Tibial nerve (tissue), 4 donors: ENCODE results near the gene STON1. TPM values are rescaled to one million over a fixed set of nuclear protein-coding genes. Genes with fewer than 3 reads are reported as not detected.
A peak's percentile ranks its signal among the peaks of the same experiment; 100 is the strongest.
"Not testable (repeated sequence)": the region's sequence is repeated elsewhere in the genome, so short reads cannot be mapped to it uniquely, and the experiment has no call there.

ENCODE experiments used
- DNase-seq, 2 donors: peaks; one replicate each; pipeline ENCODE4 v3.0.0-alpha.2; 2019; ENCODE audit warnings: low spot score in 2 of 2
- H3K27ac ChIP-seq, 4 donors: fragments of 200-600 bp; sonication (generic) in 3 of 4; one replicate each; pipeline ENCODE4 v1.5.1; 2017 to 2019; ENCODE audit warnings: mild to moderate bottlenecking in 1 of 4
- H3K27me3 ChIP-seq, 2 donors: fragments of 200-600 bp; sonication (generic) in 1 of 2; one replicate each; pipeline versions ENCODE4 v1.5.1 to v1.6.0; 2017 to 2019
- H3K36me3 ChIP-seq, 3 donors: fragments of 200-600 bp; sonication (generic); one replicate each; pipeline ENCODE4 v1.5.1; 2018 to 2019
- H3K4me1 ChIP-seq, 4 donors: fragments of 200-600 bp; sonication (generic) in 3 of 4; one replicate each; pipeline ENCODE4 v1.5.1; 2017 to 2019
- H3K4me3 ChIP-seq, 4 donors: fragments of 200-600 bp; sonication (generic) in 3 of 4; one replicate each; pipeline ENCODE4 v1.5.1; 2017 to 2019; ENCODE audit warnings: mild to moderate bottlenecking in 1 of 4, moderate library complexity in 1 of 4
- H3K9me3 ChIP-seq, 4 donors: fragments of 200-600 bp; sonication (generic) in 3 of 4; one replicate each; pipeline ENCODE4 v1.5.1; 2017 to 2019
- CTCF ChIP-seq, 5 experiments: fragments of 200-600 bp in 3 of 5; fragments of 450-650 bp in 2 of 5; sonication (generic) in 3 of 5; IDR thresholded peaks; one replicate each; pipeline ENCODE4 v1.5.1; 2016 to 2019; ENCODE audit warnings: antibody characterized with exemption in 5 of 5, mild to moderate bottlenecking in 3 of 5, moderate library complexity in 2 of 5
- EP300 ChIP-seq, 2 donors: sonication (generic); formaldehyde crosslinking; IDR thresholded peaks; one replicate each; pipeline ENCODE4 v1.6.1; 2017; ENCODE audit warnings: antibody characterized with exemption in 2 of 2, mild to moderate bottlenecking in 1 of 2
- POLR2A ChIP-seq, 2 donors: fragments of 450-650 bp; IDR thresholded peaks; one replicate each; pipeline ENCODE4 v1.6.1; 2017; ENCODE audit warnings: antibody characterized with exemption in 2 of 2, mild to moderate bottlenecking in 2 of 2, moderate library complexity in 2 of 2
- WGBS, 2 donors: methylation state at CpG; one replicate each; pipeline ENCODE4 v1.1.5; 2018; 5-methylcytosine and 5-hydroxymethylcytosine counted together
- total RNA-seq, 4 donors: library from RNA; depleted of rRNA; stranded (reverse); fragments of >200 nt; gene quantifications; one replicate each; pipeline ENCODE4 v1.1.0, GENCODE V29; 2016

The STON1 gene
- total RNA-seq, 4 donors from 2014 or later, result 34.1 to 57.0 (median 46.9) TPM

GRCh38 chr2:48543895-48544294 lies 13.9 kb downstream of the STON1 start:
- WGBS, 2 donors, result 66 to 77% methylated on average over 1 of the region's 1 CpG
- TF ChIP-seq POLR2A (IDR thresholded peaks at IDR 0.05), result no peak
- Histone ChIP-seq H3K4me3 (no peak overlapping the region), H3K27me3 (no peaks in the 10 kb centered on the region), H3K4me1 (peaks cover 0 to 75% (median 26%) of the 10 kb centered on the region in 4 donors), H3K36me3 (peaks cover 0 to 11% (median 0%) of the 10 kb centered on the region in 3 donors), H3K9me3 (no peaks in the 10 kb centered on the region), H3K27ac (peak overlapping the region in 2 of 4 donors; percentile 48 to 66)
- DNase-seq, result no peak

- 74 to 76% methylated on average over 10 of the region's 10 CpGs for WGBS, 2 donors
- H3K36me3 ChIP-seq, result no peaks in the 10 kb centered on the region
- TF ChIP-seq CTCF (IDR thresholded peaks at IDR 0.05) (peak in 1 of 5 experiments; percentile 6), POLR2A (IDR thresholded peaks at IDR 0.05) (no peak)
- H3K4me3 ChIP-seq, result no peak overlapping the region
- H3K4me1 ChIP-seq, result peaks cover 0 to 80% (median 32%) of the 10 kb centered on the region in 4 donors
- H3K27me3 ChIP-seq, result no peaks in the 10 kb centered on the region
- H3K9me3 ChIP-seq, result no peaks in the 10 kb centered on the region
- DNase-seq, result no peak
- peak overlapping the region in 2 of 4 donors; percentile 48 to 56 for H3K27ac ChIP-seq
These were observed 15.3 kb downstream of the STON1 start for GRCh38 chr2:48545244-48545643.

GRCh38 chr2:48548840-48549239 lies 18.9 kb downstream of the STON1 start:
- no peak overlapping the region for H3K4me3 ChIP-seq
- TF ChIP-seq CTCF (IDR thresholded peaks at IDR 0.05), result no peak
- TF ChIP-seq POLR2A (IDR thresholded peaks at IDR 0.05), result no peak
- peak in 1 of 2 donors; percentile 49 for TF ChIP-seq EP300 (IDR thresholded peaks at IDR 0.05)
- DNase-seq, result no peak
- peak overlapping the region; percentile 54 to 84 (median 73) for H3K27ac ChIP-seq
- no peaks in the 10 kb centered on the region for H3K27me3 ChIP-seq
- 35 to 41% methylated on average over 5 of the region's 5 CpGs for WGBS, 2 donors
- H3K4me1 ChIP-seq, result peaks cover 0 to 73% (median 29%) of the 10 kb centered on the region in 4 donors
- H3K9me3 ChIP-seq, result no peaks in the 10 kb centered on the region
- no peaks in the 10 kb centered on the region for H3K36me3 ChIP-seq

- Histone ChIP-seq H3K27me3 (no peaks in the 10 kb centered on the region), H3K27ac (peak overlapping the region in 3 of 4 donors; percentile 68 to 84 (median 78)), H3K4me1 (peaks cover 0 to 63% (median 28%) of the 10 kb centered on the region in 4 donors), H3K4me3 (no peak overlapping the region), H3K36me3 (no peaks in the 10 kb centered on the region), H3K9me3 (no peaks in the 10 kb centered on the region)
- no peak for TF ChIP-seq EP300 (IDR thresholded peaks at IDR 0.05)
- no peak for TF ChIP-seq CTCF (IDR thresholded peaks at IDR 0.05)
- no peak for TF ChIP-seq POLR2A (IDR thresholded peaks at IDR 0.05)
- 94 to 100% methylated on average over 3 of the region's 3 CpGs for WGBS, 2 donors
- DNase-seq, result no peak
These were observed 20.0 kb downstream of the STON1 start for GRCh38 chr2:48549972-48550371.

GRCh38 chr2:48551548-48551947 lies 21.6 kb downstream of the STON1 start:
- no peak for DNase-seq
- no peak for TF ChIP-seq CTCF (IDR thresholded peaks at IDR 0.05)
- no peak for TF ChIP-seq POLR2A (IDR thresholded peaks at IDR 0.05)
- TF ChIP-seq EP300 (IDR thresholded peaks at IDR 0.05), result no peak
- no peak overlapping the region for H3K4me3 ChIP-seq
- WGBS, 2 donors, result 94 to 95% methylated on average over 4 of the region's 4 CpGs
- H3K27ac ChIP-seq, result peak overlapping the region in 2 of 4 donors; percentile 3 to 84
- no peaks in the 10 kb centered on the region for H3K9me3 ChIP-seq
- H3K27me3 ChIP-seq, result no peaks in the 10 kb centered on the region
- no peaks in the 10 kb centered on the region for H3K36me3 ChIP-seq
- H3K4me1 ChIP-seq, result peaks cover 0 to 47% (median 26%) of the 10 kb centered on the region in 4 donors

GRCh38 chr2:48555071-48555470 lies 25.1 kb downstream of the STON1 start:
- not testable (repeated sequence) for DNase-seq, H3K4me3 ChIP-seq, H3K36me3 ChIP-seq, H3K9me3 ChIP-seq, H3K27me3 ChIP-seq
- H3K4me1 ChIP-seq, result peaks cover 0 to 19% (median under 1%) of the 10 kb centered on the region in 4 donors
- peak overlapping the region in 1 of 4 donors; percentile 50 for H3K27ac ChIP-seq
- 50 to 74% methylated on average over 9 to 11 of the region's 21 CpGs for WGBS, 2 donors
